Activated naive CD4-positive, alpha-beta T cell treated with anti-CD3 and anti-CD28 coated beads for 36 hours (primary cell): ENCODE results near the gene PSG2. TPM values are rescaled to one million over a fixed set of nuclear protein-coding genes. Genes with fewer than 3 reads are reported as not detected.
"Not testable (repeated sequence)": the region's sequence is repeated elsewhere in the genome, so short reads cannot be mapped to it uniquely, and the experiment has no call there.

ENCODE experiments used
- CTCF ChIA-PET: fragments of 350-600 bp; sonication (Branson Sonifier 250); formaldehyde crosslinking; loops from one replicate; lab custom pipeline; 2021; ENCODE audit warnings: antibody characterized with exemption; lab: Charles Lee
- DNase-seq: peaks from one replicate; pipeline ENCODE4 v3.0.0-alpha.2; 2020
- H3K27ac Mint-ChIP-seq: one replicate; pipeline ENCODE4 v1.8.0; 2021; ENCODE audit warnings: mild to moderate bottlenecking, mixed read lengths
- H3K27me3 Mint-ChIP-seq: one replicate; pipeline ENCODE4 v1.8.0; 2021; ENCODE audit warnings: low read depth, mixed read lengths
- H3K36me3 Mint-ChIP-seq: one replicate; pipeline ENCODE4 v1.8.0; 2021; ENCODE audit warnings: low read depth, mixed read lengths
- H3K4me1 Mint-ChIP-seq: one replicate; pipeline ENCODE4 v1.8.0; 2021; ENCODE audit warnings: low read depth, mixed read lengths
- H3K4me3 Mint-ChIP-seq: one replicate; pipeline ENCODE4 v1.8.0; 2021; ENCODE audit warnings: mild to moderate bottlenecking, moderate library complexity, mixed read lengths
- H3K9me3 Mint-ChIP-seq: one replicate; pipeline ENCODE4 v1.8.0; 2021; ENCODE audit warnings: mixed read lengths
- intact Hi-C: fragments of 100-400 bp; cut with micrococcal nuclease; formaldehyde crosslinking; loops from one replicate; pipeline ENCODE4 v1.15.1; 2023
- total RNA-seq, 2 experiments: library from RNA; stranded (reverse); gene quantifications; one replicate each; pipeline ENCODE4 v1.2.3, GENCODE V29; 2021

Gene PSG2
- not detected for total RNA-seq

DNA sequence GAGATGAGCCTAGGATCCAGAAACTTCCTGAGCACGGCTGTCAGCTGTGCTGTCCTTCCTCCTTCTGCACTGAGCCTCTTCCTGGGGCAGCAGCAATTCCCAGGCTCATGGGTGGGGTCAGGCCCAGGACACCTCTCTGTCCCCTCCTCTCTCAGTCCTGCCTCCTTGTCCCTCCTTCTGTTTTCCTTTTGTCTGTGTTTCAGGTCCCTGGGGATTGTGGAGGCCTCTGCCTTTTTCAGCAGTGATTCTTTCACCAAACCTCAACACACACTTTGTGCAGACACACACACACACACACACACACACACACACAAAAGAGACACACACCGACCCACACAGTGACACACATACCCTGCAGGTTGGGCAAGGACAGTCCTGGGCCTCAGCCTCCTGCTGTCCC is at the start of gene PSG2:
Gene PSG2 (minus strand): TSS at position 101 of the 400 bp plus-strand sequence. CDS start 132 bp downstream, outside the sequence.
- H3K27ac Mint-ChIP-seq, H3K4me3 Mint-ChIP-seq, H3K9me3 Mint-ChIP-seq, H3K36me3 Mint-ChIP-seq, CTCF ChIA-PET, intact Hi-C loops, H3K4me1 Mint-ChIP-seq, DNase-seq, H3K27me3 Mint-ChIP-seq: not testable (repeated sequence)

DNA sequence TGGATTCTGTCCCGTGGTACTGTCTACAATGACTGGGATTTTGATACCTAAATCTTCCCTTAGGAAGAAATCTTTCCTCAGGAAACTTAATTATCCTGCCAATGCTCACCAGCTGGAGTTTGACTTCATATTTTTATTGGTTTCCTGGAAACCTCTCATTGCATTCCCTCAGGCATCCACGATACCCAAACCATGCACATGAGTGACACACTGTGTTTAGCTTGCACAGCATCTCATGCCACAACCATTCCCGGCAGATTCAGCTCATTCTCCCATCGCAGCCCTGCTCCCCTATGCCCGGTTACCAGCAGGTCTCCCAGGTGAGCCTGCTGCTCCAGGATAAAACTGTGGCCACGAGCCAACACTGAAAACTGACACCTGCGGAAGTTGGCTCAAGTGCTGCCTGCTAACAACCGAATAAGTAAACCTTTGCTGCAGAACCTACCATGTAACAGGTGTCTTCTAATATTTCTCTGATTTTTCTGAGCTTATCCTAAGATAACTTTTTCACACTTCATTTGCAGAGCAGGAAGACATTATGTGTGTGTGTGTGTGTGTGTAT is 48.9 kb upstream of the PSG2 start:
- H3K4me1 Mint-ChIP-seq, intact Hi-C loops, H3K27ac Mint-ChIP-seq, H3K36me3 Mint-ChIP-seq, H3K27me3 Mint-ChIP-seq, DNase-seq, CTCF ChIA-PET, H3K4me3 Mint-ChIP-seq, H3K9me3 Mint-ChIP-seq: not testable (repeated sequence)

DNA sequence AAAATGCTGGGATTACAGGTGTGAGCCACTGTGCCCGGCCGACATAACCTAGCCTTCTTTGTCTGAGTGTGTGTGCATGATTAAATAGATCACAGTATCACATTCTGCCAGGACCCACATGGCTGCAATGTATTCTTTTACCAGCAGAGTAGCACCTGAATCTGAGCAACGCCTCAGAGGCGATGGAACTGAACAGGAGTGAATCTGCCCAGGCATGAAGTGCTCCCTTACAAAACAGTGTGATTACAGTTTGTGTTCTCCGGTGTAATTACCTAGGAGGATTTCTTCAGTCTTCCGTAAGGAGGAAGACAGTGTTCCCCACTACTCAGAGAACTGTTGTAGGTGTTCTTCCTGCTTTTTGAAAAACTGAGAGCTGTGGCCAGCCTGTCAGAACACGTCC is 46.7 kb upstream of the PSG2 start:
- CTCF ChIA-PET = not testable (repeated sequence)

DNA sequence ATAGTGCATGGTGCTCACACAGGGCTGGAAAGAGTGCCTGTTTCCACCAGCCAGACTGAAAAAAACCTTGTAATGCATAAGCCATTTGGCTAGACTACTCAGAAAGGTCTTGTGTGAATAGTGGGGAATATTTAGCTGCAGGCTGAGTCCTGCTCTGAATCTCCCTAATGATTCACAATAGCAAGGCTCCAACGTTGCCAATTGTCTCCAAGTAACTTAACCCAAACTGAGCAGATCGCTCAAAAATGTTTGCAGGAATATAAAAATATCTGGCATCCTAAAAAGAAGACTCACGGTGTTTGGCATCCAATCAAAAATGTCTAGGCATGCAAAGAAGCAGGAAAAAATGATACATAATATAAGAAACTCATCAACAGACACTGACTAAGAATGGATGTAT is 44.8 kb upstream of the PSG2 start:
- DNase-seq, H3K9me3 Mint-ChIP-seq, H3K27me3 Mint-ChIP-seq, H3K36me3 Mint-ChIP-seq, H3K27ac Mint-ChIP-seq, H3K4me3 Mint-ChIP-seq, H3K4me1 Mint-ChIP-seq, CTCF ChIA-PET, intact Hi-C loops: not testable (repeated sequence)

More for the DNA sequence above, 46.7 kb upstream of the PSG2 start:
- H3K9me3 Mint-ChIP-seq, H3K27me3 Mint-ChIP-seq, H3K27ac Mint-ChIP-seq, DNase-seq, H3K36me3 Mint-ChIP-seq, H3K4me1 Mint-ChIP-seq, H3K4me3 Mint-ChIP-seq, intact Hi-C loops: not testable (repeated sequence)

DNA sequence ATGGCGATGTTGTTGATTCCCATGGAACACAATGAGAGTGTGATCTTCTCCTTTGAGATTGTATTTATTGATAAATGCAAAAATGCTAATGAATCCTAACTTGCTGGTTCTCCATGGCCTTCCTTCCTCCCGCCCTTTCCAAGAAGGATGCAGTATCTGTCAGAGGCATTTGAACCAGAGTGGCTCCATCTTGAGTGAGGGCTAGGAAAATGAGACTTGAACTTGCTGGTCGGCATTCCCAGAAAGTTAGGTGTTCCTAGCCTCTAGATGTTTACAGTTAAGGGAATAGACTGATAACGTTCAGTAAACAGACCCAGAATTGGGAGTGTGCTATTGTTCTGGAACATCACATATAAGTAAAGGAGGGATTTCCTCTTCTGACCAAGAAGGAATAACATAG is 44.2 kb upstream of the PSG2 start:
- H3K9me3 Mint-ChIP-seq = no peaks in the 10 kb centered on the region
- CTCF ChIA-PET = no interaction called here
- intact Hi-C loops = no loop called here
- no peak overlapping the region for H3K27ac Mint-ChIP-seq
- peaks cover 7% of the 10 kb centered on the region for H3K27me3 Mint-ChIP-seq
- H3K4me3 Mint-ChIP-seq = no peak overlapping the region
- no peaks in the 10 kb centered on the region for H3K36me3 Mint-ChIP-seq
- no peak for DNase-seq
- no peaks in the 10 kb centered on the region for H3K4me1 Mint-ChIP-seq

DNA sequence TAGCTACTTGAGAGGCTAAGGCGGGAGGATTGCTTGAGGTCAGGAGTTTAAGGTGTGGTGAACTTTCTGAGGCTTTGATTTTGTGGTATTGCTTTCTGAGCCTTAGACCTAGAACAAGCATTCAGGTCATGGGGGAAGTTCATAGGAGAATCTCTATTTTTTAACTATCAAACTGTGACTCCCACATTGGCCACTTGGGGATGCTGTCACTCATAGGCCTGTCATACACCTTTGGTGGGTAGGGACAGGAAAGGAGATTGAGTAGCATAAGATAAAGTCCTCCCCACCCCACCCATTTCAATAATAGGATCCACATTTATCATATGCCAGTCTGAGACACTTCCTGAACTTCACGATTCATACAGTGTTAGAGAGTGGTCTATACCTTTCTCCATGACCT is 41.9 kb upstream of the PSG2 start:
- peaks cover 7% of the 10 kb centered on the region for H3K27me3 Mint-ChIP-seq
- DNase-seq = no peak
- intact Hi-C loops = no loop called here
- no peak overlapping the region for H3K27ac Mint-ChIP-seq
- no peak overlapping the region for H3K4me3 Mint-ChIP-seq
- H3K9me3 Mint-ChIP-seq = peaks cover 1% of the 10 kb centered on the region
- no peaks in the 10 kb centered on the region for H3K4me1 Mint-ChIP-seq
- H3K36me3 Mint-ChIP-seq = no peaks in the 10 kb centered on the region
- CTCF ChIA-PET = no interaction called here

DNA sequence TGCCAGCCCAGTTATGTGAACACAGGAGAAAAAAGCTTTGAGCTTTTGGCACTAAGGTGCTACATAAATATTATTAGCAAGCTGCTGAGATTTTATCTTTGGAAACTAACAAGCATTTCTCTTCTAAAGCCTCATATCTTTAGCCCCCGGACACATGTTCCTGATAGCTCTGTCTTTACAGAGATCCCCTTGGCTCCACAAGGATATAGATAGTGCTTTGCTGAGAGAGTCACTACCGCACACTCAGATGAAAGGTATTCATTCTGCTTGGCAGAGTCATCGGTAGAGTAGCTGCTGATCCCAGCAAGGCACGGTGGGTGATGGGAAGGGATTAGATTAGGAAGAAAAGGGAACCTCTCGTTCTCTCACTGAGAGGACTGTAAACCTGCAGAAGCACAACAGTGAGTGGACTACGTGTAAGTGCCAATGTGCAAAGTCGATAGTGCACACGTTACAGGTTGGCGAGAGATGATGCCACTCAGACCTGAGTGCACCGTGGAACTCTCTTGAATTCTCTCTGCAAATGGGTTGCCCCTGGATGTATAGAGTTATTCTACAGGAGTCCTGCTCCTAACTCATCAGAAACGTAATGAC is 38.0 kb upstream of the PSG2 start:
- H3K27ac Mint-ChIP-seq, H3K27me3 Mint-ChIP-seq, H3K9me3 Mint-ChIP-seq, DNase-seq, H3K4me3 Mint-ChIP-seq, CTCF ChIA-PET, intact Hi-C loops, H3K36me3 Mint-ChIP-seq, H3K4me1 Mint-ChIP-seq: not testable (repeated sequence)

DNA sequence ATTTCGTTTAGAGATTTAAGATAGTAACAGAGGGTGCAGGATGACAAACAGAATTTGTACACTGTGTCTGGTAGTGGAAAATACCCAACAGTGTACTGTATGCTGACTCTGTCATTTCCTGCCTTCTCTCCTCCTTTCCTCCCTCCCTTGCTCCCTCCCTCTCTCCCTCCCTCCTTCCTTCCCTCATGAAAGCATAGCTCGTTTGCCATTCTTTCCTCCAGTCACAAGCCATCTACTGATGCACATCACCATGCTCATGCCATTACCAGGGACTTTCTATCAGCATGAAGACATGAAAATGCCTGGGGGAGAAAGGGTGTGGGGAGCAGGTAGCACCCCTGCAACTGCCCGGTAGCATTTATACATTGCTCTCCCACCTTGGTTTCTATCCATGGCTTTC is 37.0 kb upstream of the PSG2 start:
- not testable (repeated sequence) for H3K36me3 Mint-ChIP-seq

DNA sequence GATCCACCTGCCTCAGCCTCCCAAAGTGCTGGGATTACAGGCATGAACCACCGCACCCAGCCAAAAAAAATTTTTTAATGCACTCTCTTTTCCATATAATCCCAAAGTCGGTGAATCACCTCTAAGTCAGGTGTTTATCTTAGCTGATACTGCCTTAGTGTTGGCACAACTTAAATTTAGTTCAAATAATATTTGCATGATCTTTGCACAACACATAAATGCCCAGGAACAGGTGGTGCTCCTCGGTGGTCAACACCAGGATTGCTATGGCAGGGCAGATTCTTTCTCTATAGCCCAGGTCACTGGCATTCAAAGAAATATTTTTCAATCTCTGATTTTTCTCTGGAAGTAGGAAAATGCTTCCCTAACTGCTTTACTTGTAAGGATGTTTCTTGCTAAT is 33.9 kb upstream of the PSG2 start:
- CTCF ChIA-PET, H3K4me1 Mint-ChIP-seq, H3K36me3 Mint-ChIP-seq, H3K27ac Mint-ChIP-seq, H3K27me3 Mint-ChIP-seq, H3K4me3 Mint-ChIP-seq, intact Hi-C loops, DNase-seq: not testable (repeated sequence)
- H3K9me3 Mint-ChIP-seq = peaks cover 19% of the 10 kb centered on the region

More for the DNA sequence above, 37.0 kb upstream of the PSG2 start:
- intact Hi-C loops, H3K9me3 Mint-ChIP-seq, H3K27ac Mint-ChIP-seq, CTCF ChIA-PET, H3K4me1 Mint-ChIP-seq, DNase-seq, H3K27me3 Mint-ChIP-seq, H3K4me3 Mint-ChIP-seq: not testable (repeated sequence)

DNA sequence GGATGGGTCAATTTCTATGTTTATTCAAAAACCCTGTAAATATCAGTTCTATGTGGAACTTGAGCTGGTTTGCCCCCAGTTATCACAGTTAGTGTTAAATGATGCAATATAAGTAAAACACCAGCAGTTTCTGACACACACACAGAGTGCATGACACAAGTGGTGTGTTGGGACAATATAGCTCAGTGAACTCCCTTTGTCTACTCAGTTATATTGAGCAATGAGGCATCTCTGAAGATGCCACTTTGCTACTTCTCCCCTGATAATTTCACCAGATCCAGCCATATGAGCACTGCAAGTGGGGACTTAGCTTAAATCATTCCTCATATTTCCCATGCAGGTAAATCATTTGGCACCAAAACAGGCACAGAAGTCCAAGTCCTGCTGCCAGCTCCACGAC is 33.0 kb upstream of the PSG2 start:
- DNase-seq, intact Hi-C loops: not testable (repeated sequence)

DNA sequence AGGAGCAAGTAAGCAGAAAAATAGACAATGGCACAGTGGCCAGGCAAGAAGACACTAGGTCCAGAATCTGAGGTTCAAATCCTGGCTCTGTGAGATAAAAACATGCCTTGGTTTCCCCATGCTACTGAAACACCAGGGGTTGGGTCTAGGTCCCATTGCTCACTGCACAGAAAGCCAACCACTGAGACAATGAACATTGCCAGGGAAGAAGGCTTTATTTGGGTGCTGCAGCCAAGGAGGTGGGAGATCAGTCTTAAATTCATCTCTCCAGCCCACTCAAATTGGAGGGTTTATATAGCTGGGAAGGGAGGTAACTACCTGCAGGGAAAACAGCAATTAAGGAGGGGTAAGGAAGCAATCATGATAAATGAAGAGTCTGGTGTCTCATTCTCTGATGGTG is 32.6 kb upstream of the PSG2 start:
- H3K4me3 Mint-ChIP-seq, intact Hi-C loops, H3K27me3 Mint-ChIP-seq, H3K36me3 Mint-ChIP-seq, H3K27ac Mint-ChIP-seq, CTCF ChIA-PET, H3K4me1 Mint-ChIP-seq, DNase-seq: not testable (repeated sequence)
- peaks cover 18% of the 10 kb centered on the region for H3K9me3 Mint-ChIP-seq

More for the DNA sequence above, 33.0 kb upstream of the PSG2 start:
- H3K27me3 Mint-ChIP-seq, H3K27ac Mint-ChIP-seq, H3K4me1 Mint-ChIP-seq, CTCF ChIA-PET, H3K4me3 Mint-ChIP-seq, H3K36me3 Mint-ChIP-seq: not testable (repeated sequence)
- H3K9me3 Mint-ChIP-seq = peaks cover 19% of the 10 kb centered on the region

DNA sequence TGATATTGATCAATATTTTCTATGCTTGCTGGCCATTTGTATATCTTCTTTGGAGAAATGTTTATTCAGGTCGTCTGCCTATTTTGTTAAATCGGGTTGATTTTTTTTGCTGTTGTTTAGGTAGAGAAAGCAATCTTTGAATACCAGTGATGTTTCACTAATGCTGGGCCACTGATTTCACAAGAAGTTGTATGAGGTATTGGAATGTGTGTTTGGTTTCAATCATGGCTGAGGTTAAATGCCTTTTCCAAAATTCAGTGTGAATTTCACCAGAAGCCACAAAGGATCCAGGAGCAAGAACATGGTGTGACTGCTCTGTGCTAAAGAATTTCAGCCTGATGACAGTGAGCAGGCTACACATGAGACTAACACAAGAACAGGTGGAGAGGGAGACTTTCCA is 32.1 kb upstream of the PSG2 start:
- intact Hi-C loops, H3K36me3 Mint-ChIP-seq, DNase-seq, H3K4me3 Mint-ChIP-seq, CTCF ChIA-PET, H3K4me1 Mint-ChIP-seq, H3K27me3 Mint-ChIP-seq, H3K27ac Mint-ChIP-seq: not testable (repeated sequence)
- H3K9me3 Mint-ChIP-seq = peaks cover 18% of the 10 kb centered on the region

DNA sequence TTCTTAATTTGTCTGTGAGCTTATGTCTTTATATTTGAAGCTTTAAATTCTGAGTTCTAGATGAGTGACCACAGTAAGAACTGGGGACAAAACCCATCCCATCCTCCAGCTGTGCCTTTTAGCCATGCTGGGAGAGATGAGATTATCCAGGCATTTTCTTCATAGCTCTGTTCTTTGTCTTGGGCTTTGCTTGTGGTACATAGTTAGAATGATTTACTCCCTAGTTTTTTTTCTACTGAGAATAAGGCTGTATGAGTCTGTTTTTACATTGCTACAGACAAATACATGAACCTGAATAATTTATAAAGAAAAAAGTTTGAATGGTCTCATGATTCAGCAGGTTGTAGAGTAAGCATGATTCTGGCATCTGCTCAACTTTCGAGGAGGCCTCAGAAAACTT is 24.9 kb upstream of the PSG2 start:
- H3K36me3 Mint-ChIP-seq, H3K27ac Mint-ChIP-seq, H3K4me1 Mint-ChIP-seq, H3K27me3 Mint-ChIP-seq, CTCF ChIA-PET, DNase-seq, intact Hi-C loops, H3K4me3 Mint-ChIP-seq: not testable (repeated sequence)
- peaks cover 21% of the 10 kb centered on the region for H3K9me3 Mint-ChIP-seq
